ENCODE data around the gene PTGIS.

The PTGIS gene

GRCh38 chr20:49584418-49585382 is 16.8 kb upstream of the PTGIS start:
- TF ChIP-seq ZFX (IDR thresholded peaks at IDR 0.05; ENCODE audit: borderline replicate concordance) (no peak), CTCF (IDR thresholded peaks at IDR 0.05) (no peak)
- no peak overlapping the region for H3K27ac ChIP-seq

- TF ChIP-seq CTCF (IDR thresholded peaks at IDR 0.05) (peak; percentile 24), ZFX (IDR thresholded peaks at IDR 0.05; ENCODE audit: borderline replicate concordance) (no peak)
Measured at GRCh38 chr20:49583669-49584417, 15.9 kb upstream of the PTGIS start.

GRCh38 chr20:49583343-49583668 is 15.4 kb upstream of the PTGIS start:
- no peak overlapping the region for H3K27ac ChIP-seq
- TF ChIP-seq ZFX (IDR thresholded peaks at IDR 0.05; ENCODE audit: borderline replicate concordance) (no peak), CTCF (IDR thresholded peaks at IDR 0.05) (no peak)

More at GRCh38 chr20:49583669-49584417, 15.9 kb upstream of the PTGIS start:
- no peak overlapping the region for H3K27ac ChIP-seq

GRCh38 chr20:49582413-49583334 is 14.7 kb upstream of the PTGIS start:
- no peak overlapping the region for H3K27ac ChIP-seq
- no peak for TF ChIP-seq CTCF (IDR thresholded peaks at IDR 0.05)
- TF ChIP-seq ZFX (IDR thresholded peaks at IDR 0.05; ENCODE audit: borderline replicate concordance), result no peak

GRCh38 chr20:49581482-49581881 is 13.5 kb upstream of the PTGIS start:
- no peak overlapping the region for H3K27ac ChIP-seq
- TF ChIP-seq ZFX (IDR thresholded peaks at IDR 0.05; ENCODE audit: borderline replicate concordance) (no peak), CTCF (IDR thresholded peaks at IDR 0.05) (no peak)

GRCh38 chr20:49580813-49581174 is 12.9 kb upstream of the PTGIS start:
- H3K27ac ChIP-seq, result no peak overlapping the region

More at GRCh38 chr20:49580813-49581174, 12.9 kb upstream of the PTGIS start:
- TF ChIP-seq ZFX (IDR thresholded peaks at IDR 0.05; ENCODE audit: borderline replicate concordance) (no peak), CTCF (IDR thresholded peaks at IDR 0.05) (no peak)

All from 22Rv1 (cell line).